Epithelial cell of proximal tubule (primary cell): ENCODE results near the gene NVL. TPM values are rescaled to one million over a fixed set of nuclear protein-coding genes. Genes with fewer than 3 reads are reported as not detected.

ENCODE experiments used
- DNase-seq: peaks from one replicate; pipeline ENCODE4 v3.0.0-alpha.2; 2011; ENCODE audit warnings: low read depth
- H3K4me3 ChIP-seq: 2 replicates; pipeline ENCODE4 v1.5.1; 2011; ENCODE audit warnings: low read depth, mild to moderate bottlenecking, low read length
- CTCF ChIP-seq: conservative IDR thresholded peaks from 2 replicates; pipeline ENCODE4 v1.5.1; 2012; ENCODE audit warnings: low read depth, mild to moderate bottlenecking, low read length
- total RNA-seq: library from RNA; depleted of rRNA; stranded (reverse); fragments of >200 nt; gene quantifications from 2 replicates; pipeline ENCODE4 v1.2.3, GENCODE V29; 2015

The NVL gene
- total RNA-seq, 1 donor from 2014 or later = 19.4 TPM

DNA sequence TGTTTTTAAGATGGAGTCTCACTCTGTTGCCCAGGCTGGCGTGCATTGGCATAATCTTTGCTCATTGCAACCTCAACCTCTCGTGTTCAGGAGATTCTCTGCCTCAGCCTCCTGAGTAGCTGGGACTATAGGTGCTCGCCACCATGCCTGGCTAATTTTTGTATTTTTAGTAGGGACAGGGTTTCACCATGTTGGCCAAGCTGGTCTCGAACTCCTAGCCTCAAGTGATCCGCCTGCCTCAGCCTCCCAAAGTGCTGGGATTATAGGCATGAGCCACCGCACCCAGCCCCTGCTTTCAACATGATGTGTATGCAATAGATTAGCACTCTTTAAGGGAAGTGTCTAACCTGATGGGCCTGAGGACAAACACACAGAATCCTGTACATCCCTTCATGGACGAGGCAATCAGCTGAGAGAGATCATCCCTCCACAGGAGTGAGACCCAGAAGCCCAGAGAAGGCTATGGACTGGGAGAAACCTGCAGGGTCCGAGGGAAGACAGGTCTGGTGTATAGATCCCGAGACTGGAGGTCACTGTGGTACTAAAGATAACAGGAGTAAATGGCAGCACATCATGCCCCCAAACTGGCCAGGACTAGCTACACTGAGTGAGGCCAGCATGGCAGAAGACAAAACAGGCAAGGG, 152.5 kb downstream of the NVL start:
- DNase-seq = no peak
- no peak overlapping the region for H3K4me3 ChIP-seq
- TF ChIP-seq CTCF = no peak

Other genes with a start within 250 kb of the NVL start
- gene FBXO28, start 216.1 kb downstream of the NVL start, total RNA-seq = 23.2 and 33.9 TPM in 2 replicates
- gene DEGS1, start 146.9 kb downstream of the NVL start, total RNA-seq = 87.9 and 90.5 TPM in 2 replicates
- 76.0 and 117 TPM in 2 replicates for gene CNIH4, start 26.7 kb upstream of the NVL start, total RNA-seq
- gene WDR26, start 104.6 kb upstream of the NVL start, total RNA-seq = 19.5 and 22.2 TPM in 2 replicates